Epithelial cell of proximal tubule (primary cell): Measurements from ENCODE around the gene PIGS. TPM values are rescaled to one million over a fixed set of nuclear protein-coding genes. Genes with fewer than 3 reads are reported as not detected.

Experiments used
- DNase-seq: peaks from one replicate; pipeline ENCODE4 v3.0.0-alpha.2; 2011; ENCODE audit warnings: low read depth
- H3K4me3 ChIP-seq: 2 replicates; pipeline ENCODE4 v1.5.1; 2011; ENCODE audit warnings: low read depth, mild to moderate bottlenecking, low read length
- CTCF ChIP-seq: conservative IDR thresholded peaks from 2 replicates; pipeline ENCODE4 v1.5.1; 2012; ENCODE audit warnings: low read depth, mild to moderate bottlenecking, low read length
- total RNA-seq: library from RNA; depleted of rRNA; stranded (reverse); fragments of >200 nt; gene quantifications from 2 replicates; pipeline ENCODE4 v1.2.3, GENCODE V29; 2015

Gene PIGS
- total RNA-seq, 1 donor from 2014 or later, result 55.6 TPM

- no peak for TF ChIP-seq CTCF
- no peak overlapping the region for H3K4me3 ChIP-seq
- no peak for DNase-seq
These were observed 21.8 kb downstream of the PIGS start for GRCh38 chr17:28549236-28550132.

DNA sequence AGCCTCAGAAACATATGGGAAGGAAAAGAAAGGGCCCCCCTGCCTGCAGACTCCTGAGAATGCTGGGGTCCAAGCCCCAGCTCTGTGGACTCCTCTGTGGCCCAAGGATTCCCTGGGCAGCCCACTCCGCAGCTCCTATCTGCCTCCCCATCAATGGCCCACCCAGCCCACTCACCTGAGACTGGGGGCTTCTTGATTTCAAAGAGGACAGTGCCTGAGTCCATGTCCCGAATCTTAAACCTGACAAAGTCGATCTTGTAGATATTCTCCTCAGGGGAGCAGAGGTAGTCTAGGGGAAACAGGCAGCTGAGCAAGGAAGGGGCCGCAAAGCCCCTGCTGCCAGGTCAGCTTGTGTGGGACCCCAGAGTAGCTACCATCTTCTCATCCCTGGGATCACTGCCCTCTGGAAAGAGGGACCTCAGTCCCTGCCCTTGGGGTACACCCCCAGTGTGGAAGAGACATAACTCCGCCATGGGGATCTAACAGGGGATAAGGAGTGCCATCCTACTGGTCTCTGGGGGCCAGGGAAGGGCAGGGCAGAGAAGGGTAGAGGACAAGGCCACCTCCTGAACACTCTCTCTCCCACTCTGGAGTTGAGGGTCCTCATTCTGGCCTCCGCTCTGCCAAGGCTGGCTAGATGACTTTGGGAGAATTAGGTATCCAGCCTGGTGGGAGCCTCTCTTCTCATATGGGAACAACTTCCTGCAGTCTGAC lies 22.8 kb downstream of the PIGS start:
- TF ChIP-seq CTCF, result no peak
- no peak overlapping the region for H3K4me3 ChIP-seq
- DNase-seq, result no peak

DNA sequence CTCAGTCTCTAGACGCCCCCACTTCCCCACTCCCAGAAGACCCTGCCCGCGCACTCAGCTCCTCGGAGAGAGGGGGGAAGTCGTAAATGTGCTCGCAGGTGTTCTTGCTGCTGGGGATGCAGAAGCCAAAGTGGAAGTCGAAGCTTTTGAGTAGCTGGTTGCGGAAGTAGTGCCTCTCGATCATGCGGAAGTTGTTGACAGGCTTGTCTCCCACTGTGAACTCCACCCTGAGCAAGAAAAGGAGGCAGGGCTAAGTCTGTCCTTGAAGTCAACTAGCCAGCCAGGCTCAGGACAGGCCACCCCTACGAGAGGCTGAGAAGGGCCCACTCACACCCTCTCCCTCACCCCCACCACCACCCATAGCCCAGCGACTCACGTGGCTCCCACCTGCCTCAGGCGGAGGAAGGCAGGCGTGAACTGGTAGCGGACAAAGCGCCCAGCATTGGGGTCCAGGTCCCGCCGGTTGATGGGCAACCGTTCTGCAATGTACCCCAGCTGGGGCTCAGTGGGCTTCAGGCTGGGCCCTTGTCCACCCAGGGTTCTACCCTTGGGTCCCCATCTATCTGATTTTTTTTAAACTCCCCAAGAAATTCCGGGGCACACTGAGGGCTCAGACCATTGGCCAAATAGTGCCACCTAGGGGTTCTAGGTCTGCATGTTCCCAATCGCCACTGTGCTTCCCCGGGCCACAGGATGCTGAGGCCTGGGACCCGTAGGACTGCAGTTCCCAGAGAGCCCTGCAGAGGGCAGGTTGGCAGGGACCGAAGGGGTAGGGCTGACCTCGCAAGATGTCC lies 23.5 kb downstream of the PIGS start:
- DNase-seq, result no peak
- TF ChIP-seq CTCF, result peak; percentile 92
- H3K4me3 ChIP-seq, result no peak overlapping the region

DNA sequence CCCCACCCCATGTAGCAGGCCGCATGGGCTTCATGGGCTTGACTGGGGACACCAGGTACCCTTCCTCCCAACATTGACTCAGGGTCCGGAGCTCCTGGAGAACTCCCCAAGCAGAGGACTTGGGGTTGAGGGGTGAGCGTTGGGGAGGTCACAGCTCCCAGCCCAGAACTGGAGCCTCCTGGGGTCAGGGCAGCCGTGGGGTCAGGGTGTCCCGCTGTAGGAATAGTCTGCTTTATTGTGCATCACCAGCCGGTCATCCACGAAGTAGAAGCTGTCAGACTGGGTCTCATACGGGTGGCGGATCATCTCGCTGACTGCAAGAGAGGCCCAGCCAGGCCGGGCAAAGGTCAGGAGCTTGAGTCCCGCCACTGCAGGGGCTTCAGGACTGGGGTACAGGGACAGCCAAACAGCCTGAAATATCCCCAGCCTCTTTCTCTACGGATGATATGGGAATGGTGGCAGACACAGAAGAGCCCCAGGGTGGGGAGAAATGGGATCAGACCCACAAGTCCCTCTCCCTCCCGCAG lies 24.2 kb downstream of the PIGS start:
- no peak overlapping the region for H3K4me3 ChIP-seq
- TF ChIP-seq CTCF, result no peak
- DNase-seq, result no peak

DNA sequence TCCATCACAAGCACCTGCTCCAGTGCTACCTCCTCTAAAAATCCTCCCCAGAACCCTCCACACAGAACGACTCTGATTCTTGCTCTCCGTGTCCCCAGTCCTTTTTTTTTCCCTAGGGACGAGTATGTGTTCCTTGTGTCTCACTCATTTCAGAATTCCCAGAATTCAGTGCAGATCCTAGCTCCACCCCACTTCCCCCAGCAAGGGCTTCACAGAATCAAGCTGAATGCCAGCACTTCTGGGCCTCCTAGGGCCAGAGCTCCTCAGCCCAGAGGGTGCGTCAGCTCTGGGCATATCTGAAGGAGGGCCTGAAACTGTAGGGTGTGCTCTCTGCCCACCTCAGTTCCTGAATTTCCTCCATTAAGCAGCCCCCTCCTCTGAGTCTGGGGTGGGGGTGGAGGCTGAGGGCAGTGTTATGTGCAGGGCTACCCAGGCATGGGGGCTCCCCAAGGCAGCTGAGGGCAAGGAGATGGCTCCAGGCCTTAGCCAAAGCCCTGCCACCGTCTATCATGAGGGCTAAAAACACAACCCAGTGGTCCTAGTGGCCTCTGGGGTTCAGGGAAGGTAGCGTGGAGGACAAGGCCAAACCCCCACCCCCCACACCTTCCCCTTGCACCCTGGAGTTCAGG lies 25.4 kb downstream of the PIGS start:
- no peak for TF ChIP-seq CTCF
- no peak for DNase-seq

GRCh38 chr17:28545141-28545503 lies 26.2 kb downstream of the PIGS start:
- H3K4me3 ChIP-seq, result no peak overlapping the region
- no peak for DNase-seq
- no peak for TF ChIP-seq CTCF

More for the DNA sequence above, 25.4 kb downstream of the PIGS start:
- no peak overlapping the region for H3K4me3 ChIP-seq
